ENCODE data around the gene RANBP3.

DNA sequence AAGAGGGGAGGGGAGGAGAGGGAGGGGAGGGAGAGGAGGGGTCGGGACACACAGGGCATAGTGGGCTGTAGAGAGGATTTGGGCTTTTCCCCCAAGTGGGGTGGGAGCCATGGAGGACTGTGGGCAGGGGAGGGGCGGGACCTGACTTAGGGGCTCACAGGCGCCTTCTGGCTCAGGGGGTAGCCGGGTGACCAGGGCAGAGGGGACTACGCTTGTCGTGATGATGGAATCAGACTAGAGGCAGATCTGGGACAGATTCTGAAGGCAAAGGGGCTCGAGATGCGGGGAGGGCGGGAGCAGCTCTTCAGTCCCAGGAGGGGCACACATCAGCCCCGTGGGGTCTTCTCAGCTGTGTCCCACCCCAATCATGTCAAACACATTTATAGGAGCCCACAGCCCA, 87.8 kb downstream of the RANBP3 start:
- TF ChIP-seq ZNF274 (IDR thresholded peaks at IDR 0.05; ENCODE audit: low read depth, low read length) (no peak), YY1 (IDR thresholded peaks at IDR 0.05; ENCODE audit: insufficient read depth, insufficient read length) (no peak), SUZ12 (IDR thresholded peaks at IDR 0.05; ENCODE audit: extremely low read depth, insufficient read depth, insufficient read length) (no peak)

Measured in NT2/D1 (cell line).